ENCODE results near the gene SLC22A16.
"Not testable (repeated sequence)": the region's sequence is repeated elsewhere in the genome, so short reads cannot be mapped to it uniquely, and the experiment has no call there.

SLC22A16 gene

GRCh38 chr6:110488606-110489190, 12.3 kb upstream of the SLC22A16 start:
- DNase-seq: no peak

GRCh38 chr6:110487968-110488381, 11.6 kb upstream of the SLC22A16 start:
- not testable (repeated sequence) for DNase-seq

- DNase-seq: no peak
Measured at GRCh38 chr6:110486756-110487155, 10.3 kb upstream of the SLC22A16 start.

GRCh38 chr6:110485491-110485890, 9.1 kb upstream of the SLC22A16 start:
- DNase-seq: no peak

DNA sequence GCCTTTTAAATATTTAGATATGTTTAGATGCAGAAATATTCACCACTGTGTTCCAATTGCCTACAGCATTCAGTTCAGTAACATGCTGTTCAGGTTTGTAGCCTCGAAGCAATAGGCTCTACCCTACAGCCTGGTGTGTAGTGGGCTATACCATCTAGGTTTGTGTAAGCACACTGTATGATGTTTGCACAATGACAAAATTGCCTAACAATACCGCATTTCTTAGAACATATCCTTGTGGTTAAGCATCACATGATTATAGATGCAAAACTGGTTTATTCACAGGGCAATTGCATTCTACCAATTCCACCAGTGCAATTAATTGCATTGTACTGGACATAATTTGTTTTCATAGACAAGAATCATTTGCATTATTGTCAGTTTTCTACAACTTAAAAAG, 7.9 kb upstream of the SLC22A16 start:
- no peak for DNase-seq

DNA sequence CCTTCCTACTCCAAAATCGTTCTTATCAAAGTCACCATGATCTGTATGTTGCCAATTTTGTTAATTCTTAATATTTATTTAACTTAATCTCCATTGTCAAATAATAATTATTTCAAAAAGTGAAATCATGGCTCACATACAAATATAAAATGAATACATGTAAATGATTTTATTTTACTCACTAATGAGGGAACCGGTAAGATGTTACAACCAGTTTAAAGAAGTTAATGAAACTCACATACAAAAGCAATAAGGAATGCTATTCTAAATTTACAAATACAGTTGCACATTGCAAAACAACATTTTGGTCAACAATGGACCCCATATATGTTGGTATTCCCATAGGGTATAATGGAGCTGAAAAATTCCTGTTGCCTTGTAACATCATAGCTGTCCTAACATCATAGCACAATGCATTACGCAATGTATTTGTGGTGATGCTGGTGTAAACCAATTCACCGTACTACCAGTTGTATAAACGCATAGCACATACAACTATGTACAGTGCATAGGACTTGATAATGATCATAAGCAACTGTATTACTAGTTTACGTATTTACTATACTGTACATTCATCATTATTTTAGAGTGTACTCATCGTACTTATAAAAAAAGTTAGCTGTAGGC, 6.5 kb upstream of the SLC22A16 start:
- no peak for DNase-seq

GRCh38 chr6:110481081-110481480, 4.7 kb upstream of the SLC22A16 start:
- DNase-seq: no peak

DNA sequence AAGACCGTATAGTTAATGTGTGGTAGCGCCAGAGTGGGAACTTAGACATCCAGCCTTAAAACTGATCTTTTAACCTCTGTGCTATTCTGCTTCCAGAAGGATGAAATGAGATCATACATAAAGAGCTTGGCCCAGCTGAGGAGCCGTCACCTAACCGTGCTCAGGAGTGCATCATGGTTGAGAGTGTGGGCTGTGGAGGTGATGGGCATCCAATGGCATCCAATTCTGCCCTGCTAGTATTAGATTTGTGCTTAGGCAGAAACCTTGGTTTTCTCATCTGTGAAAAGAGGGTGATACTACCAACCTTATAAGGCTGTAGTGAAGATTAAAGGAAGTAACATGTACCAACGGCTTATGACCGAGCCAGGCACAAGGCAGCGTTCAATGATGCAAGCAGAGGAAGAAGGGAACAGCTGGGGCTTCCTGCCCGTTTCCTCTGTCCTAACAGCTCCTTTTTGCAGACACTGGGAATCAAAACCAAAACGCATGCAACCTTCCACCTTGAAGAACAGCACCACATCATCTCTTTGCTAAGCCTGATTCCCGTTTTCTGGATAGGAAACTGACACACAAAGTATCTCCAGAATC, 1.3 kb downstream of the SLC22A16 start:
- no peak for DNase-seq

GRCh38 chr6:110474500-110474899, 1.9 kb downstream of the SLC22A16 start:
- no peak for DNase-seq

DNA sequence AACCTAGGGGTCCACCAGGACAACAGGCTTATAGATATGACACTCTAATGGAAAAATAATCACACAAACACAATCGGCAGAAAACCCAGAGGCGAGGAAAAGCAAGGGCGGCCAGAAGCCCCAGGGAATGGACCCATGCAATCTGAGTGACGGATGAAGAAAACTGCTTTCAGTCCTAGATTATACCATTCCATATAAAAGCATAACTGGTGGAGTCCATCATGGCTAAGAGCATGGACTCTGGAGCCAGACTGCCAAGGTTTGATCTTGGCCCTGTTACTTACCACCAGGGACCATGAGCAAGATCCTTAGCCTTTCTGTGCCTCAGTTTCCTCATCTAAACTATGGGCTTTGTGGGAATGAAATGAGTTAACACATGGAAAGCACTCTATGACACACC, 3.7 kb downstream of the SLC22A16 start:
- DNase-seq: no peak

DNA sequence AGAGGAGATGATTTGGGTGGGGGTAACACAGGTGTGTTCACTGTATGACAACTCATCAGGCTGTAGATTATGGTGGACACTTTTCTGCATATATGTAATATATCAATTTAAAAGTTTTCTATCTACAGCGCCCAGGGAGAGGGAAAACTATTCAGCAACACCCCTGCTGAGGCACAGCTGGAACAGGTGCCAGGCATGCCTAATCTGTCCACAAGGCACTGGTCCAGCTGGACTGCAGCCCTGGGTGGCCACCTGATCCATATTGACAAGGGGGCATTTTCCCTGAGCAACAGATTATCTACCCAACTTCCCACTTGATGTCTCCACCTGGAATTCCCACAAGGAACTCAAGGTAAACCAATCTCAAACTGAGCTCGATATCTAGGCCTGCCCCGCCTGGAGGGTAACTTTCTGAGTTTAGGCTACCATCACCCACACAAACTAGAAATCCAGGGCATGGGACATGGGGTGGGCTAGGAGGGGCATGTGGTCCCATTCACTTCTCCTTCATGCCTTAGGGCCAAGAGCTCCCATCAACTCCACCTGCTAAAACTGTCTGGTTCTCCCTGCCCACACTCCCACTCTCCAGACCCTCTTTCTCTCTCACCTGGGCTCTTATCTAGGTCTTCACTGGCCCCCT, 4.6 kb downstream of the SLC22A16 start:
- no peak for DNase-seq

GRCh38 chr6:110468731-110469130, 7.7 kb downstream of the SLC22A16 start:
- no peak for DNase-seq

GRCh38 chr6:110467566-110468140, 8.8 kb downstream of the SLC22A16 start:
- no peak for DNase-seq

DNA sequence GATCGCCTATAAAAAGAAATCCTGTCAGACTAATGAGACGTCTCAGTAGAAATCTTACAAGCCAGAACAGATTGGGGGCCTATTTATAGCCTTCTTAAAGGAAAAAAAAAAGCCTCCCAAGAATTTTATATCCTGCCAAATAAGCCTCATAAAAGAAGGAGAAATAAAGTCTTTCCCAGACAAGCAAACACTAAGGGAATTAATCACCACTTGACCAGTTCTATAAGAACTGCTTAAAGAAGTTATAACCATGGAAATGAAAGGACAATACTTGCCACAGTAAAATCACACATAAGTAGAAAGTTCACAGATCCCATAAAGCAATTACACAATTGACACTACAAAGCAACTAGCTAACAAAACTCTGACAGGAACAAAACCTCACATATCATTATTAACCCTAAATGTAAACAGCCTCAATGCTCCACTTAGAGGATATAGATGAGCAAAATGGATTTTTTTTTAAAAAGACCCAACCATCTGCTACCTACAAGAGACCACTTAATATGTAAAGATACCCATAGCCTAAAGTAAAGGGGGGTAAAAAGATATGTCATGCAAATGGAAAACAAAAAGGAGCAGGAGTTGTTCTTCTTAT, 13.4 kb downstream of the SLC22A16 start:
- no peak for DNase-seq

DNA sequence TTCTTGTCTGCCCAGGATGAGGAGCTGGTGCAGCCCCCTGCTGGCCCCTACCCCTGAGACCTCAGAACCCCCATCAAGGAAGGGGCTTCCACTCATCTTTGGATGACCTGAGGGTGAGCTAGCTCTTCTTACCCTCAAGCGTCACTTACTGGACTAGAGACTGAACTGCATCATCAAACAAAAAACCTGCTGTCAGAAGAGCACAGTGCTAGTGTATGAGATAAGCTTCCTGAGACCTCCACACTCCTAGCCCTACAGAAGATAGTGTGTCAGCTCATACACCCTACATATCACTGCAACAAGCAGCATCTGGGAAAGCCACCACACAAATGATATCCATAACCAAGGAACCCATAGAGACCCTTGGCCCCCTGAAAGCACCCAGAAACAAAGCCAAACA, 15.0 kb downstream of the SLC22A16 start:
- DNase-seq: no peak

GRCh38 chr6:110459137-110459536, 17.3 kb downstream of the SLC22A16 start:
- no peak for DNase-seq

DNA sequence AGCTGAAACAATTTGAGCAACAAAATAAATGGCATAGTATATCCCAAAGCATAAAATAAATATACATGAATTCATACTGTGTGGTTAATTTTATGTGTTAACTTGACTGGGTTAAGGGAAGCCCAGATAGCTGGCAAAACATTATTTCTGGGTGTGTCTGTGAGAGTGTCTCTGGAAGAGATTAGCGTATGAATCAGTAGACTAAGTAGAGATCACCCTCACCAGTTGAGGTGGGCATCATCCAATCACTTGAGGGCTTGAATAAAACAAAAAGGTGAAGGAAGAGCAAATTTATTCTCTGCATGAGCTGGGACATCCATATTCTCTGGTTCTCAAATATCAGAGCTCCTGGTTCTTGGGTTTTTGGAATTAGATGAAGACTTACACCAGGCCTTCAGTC, 17.9 kb downstream of the SLC22A16 start:
- DNase-seq: no peak

DNA sequence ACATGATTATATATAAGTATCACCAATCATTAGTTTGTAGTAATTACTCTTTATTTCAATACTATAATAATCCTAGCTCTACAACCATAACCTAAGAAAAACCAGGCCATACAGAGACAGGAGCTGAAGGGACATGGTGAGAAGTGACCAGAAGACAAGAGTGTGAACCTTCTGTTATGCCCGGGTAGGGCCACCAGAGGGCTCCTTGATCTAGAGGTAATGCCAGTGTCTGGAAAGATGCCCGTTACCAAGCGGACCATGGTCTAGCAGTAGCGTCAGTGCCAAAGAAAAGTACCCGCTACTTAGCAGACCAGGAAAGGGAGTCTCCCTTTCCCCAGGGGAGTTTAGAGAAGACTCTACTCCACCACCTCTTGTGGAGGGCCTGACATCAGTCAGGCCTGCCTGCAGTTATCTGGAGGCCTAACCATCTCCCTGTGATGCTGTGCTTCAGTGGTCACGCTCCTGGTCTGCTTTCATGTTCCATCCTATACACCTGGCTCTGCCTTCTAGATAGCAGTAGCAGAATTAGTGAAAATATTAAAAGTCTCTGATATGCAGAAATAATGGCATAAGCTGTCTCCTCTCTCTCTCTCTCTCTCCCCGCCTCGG, 18.7 kb downstream of the SLC22A16 start:
- peak; percentile 29 for DNase-seq

GRCh38 chr6:110456694-110457093, 19.7 kb downstream of the SLC22A16 start:
- DNase-seq: no peak

- no peak for DNase-seq
Measured at GRCh38 chr6:110449541-110449895, 26.9 kb downstream of the SLC22A16 start.

GRCh38 chr6:110448846-110449540, 27.4 kb downstream of the SLC22A16 start:
- DNase-seq: no peak

GRCh38 chr6:110447761-110448160, 28.7 kb downstream of the SLC22A16 start:
- no peak for DNase-seq
